Peyer's patch (tissue), 4 donors: Measurements from ENCODE around the gene EZH1.

Source experiments
- POLR2A ChIP-seq, 2 donors: fragments of 450-650 bp; IDR thresholded peaks; one replicate each; pipeline ENCODE4 v1.5.1; 2017; ENCODE audit warnings: antibody characterized with exemption in 2 of 2, mild to moderate bottlenecking in 2 of 2, moderate library complexity in 2 of 2
- TF ChIP-seq, protein P1 (sequence below), 6 experiments: fragments of 450-650 bp in 4 of 6; fragments of 200-600 bp in 2 of 6; sonication (generic) in 1 of 6; IDR thresholded peaks; one replicate each; pipeline ENCODE4 v1.5.1; 2017 to 2019; ENCODE audit warnings: antibody characterized with exemption in 6 of 6, mild to moderate bottlenecking in 3 of 6, moderate library complexity in 1 of 6

DNA sequence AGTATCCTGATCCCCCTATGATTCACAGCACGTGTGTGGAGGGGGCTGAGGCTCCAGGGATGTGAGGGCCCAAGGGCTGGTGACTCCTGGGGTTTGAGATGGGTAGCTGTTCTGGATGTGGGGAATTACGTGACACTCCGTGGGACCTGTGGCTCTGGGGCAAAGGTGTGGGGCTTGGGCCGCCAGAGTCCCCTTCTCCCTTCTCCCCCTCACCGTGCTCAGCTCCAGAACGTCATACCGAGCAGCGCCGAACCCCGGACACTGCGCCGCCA, 75.2 kb downstream of the EZH1 start:
- no peak for TF ChIP-seq POLR2A (IDR thresholded peaks at IDR 0.05)
- TF ChIP-seq, protein P1, sequence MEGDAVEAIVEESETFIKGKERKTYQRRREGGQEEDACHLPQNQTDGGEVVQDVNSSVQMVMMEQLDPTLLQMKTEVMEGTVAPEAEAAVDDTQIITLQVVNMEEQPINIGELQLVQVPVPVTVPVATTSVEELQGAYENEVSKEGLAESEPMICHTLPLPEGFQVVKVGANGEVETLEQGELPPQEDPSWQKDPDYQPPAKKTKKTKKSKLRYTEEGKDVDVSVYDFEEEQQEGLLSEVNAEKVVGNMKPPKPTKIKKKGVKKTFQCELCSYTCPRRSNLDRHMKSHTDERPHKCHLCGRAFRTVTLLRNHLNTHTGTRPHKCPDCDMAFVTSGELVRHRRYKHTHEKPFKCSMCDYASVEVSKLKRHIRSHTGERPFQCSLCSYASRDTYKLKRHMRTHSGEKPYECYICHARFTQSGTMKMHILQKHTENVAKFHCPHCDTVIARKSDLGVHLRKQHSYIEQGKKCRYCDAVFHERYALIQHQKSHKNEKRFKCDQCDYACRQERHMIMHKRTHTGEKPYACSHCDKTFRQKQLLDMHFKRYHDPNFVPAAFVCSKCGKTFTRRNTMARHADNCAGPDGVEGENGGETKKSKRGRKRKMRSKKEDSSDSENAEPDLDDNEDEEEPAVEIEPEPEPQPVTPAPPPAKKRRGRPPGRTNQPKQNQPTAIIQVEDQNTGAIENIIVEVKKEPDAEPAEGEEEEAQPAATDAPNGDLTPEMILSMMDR (IDR thresholded peaks at IDR 0.05) = no peak
